NCI-H1417 treated with DMSO at 0.1 percent for 48 hours (cell line): ENCODE data around the gene LRFN3.
"Not testable (repeated sequence)": the region's sequence is repeated elsewhere in the genome, so short reads cannot be mapped to it uniquely, and the experiment has no call there.

Experiments used
- DNase-seq: peaks from one replicate; lab custom pipeline; 2025; lab: John Stamatoyannopoulos, UW

The LRFN3 gene, protein sequence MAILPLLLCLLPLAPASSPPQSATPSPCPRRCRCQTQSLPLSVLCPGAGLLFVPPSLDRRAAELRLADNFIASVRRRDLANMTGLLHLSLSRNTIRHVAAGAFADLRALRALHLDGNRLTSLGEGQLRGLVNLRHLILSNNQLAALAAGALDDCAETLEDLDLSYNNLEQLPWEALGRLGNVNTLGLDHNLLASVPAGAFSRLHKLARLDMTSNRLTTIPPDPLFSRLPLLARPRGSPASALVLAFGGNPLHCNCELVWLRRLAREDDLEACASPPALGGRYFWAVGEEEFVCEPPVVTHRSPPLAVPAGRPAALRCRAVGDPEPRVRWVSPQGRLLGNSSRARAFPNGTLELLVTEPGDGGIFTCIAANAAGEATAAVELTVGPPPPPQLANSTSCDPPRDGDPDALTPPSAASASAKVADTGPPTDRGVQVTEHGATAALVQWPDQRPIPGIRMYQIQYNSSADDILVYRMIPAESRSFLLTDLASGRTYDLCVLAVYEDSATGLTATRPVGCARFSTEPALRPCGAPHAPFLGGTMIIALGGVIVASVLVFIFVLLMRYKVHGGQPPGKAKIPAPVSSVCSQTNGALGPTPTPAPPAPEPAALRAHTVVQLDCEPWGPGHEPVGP

DNA sequence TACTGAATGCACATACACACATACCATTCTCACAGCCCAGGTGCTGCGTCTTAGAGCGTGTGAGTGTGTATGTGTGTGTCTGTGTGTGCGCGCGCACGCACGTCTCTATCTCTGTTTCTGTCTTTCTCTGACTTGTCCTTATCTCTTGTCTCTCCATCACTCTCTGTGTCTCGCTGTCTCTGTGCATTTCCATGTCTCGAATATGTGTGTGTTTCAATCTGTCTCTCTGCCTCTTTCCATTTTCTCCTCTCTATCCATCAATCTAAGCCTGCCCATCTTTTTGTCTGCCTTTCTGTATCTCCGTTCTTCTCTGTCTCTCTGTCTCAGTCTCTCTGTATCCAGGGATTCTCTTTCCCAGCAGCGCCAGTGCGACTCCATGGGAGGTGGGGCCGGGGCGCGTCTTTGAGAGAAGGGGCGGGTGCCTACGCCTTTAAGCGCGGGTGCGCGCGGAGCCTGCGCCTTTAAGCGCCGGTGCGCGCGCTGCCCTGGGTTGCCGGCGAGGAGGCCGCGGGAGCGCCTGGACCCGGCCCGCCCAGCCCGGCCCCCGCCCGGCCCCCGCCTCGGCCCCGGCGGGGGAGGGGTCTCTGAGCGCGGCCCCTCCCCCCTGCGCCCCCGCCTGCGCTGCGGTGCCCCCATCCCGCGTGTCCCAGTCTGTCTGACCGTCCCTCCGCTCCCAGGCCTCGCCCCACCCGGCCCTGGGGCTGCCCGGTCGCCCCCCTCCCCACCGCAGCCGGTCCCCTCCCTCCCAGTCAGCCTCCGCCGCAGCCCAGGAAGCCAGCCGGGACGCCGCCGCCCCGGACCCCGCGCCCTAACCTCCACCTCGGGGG is at the start of gene LRFN3:
Gene LRFN3 (plus strand): TSS at position 464 of the 827 bp plus-strand sequence. CDS start 3,052 bp downstream, outside the sequence.
- DNase-seq: no peak

DNA sequence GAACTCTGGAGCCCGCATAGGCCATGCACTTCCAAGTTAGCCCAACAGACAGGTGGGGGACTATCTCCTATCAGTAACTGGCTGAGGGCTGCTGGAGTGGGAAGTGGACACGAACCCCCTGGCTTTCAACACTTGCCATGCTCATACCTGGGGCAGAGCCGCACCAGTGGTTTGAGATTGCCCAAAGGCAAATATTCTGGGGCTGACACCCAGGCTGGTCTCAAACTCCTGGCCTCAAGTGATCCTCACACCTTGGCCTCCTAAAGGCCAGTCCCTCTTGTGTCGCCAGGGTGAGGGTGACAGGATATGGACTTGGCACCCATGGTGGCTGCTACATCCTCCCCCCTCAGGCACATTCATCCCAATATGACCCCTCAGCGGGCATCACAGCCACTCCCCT is 49.0 kb upstream of the LRFN3 start:
- no peak for DNase-seq

DNA sequence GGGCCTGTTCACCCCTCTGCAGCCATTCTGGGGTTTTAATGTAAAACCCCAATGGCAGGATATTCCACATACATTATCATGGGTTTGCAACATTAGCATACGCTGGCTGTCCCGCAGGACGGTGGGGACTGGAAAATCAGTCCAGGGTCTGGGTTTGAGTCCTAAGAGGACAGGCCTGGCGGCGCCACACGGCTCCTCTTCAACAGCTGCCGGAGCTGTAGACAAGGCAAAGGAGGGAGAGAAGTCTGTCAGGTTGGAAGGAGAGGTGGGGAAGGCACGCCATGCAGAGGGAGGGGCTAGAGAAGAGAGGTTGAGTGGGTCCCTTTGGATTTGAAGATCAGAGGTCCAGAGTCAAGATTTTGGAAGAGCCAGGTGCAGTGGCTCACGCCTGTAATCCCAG is 47.8 kb upstream of the LRFN3 start:
- DNase-seq: no peak

DNA sequence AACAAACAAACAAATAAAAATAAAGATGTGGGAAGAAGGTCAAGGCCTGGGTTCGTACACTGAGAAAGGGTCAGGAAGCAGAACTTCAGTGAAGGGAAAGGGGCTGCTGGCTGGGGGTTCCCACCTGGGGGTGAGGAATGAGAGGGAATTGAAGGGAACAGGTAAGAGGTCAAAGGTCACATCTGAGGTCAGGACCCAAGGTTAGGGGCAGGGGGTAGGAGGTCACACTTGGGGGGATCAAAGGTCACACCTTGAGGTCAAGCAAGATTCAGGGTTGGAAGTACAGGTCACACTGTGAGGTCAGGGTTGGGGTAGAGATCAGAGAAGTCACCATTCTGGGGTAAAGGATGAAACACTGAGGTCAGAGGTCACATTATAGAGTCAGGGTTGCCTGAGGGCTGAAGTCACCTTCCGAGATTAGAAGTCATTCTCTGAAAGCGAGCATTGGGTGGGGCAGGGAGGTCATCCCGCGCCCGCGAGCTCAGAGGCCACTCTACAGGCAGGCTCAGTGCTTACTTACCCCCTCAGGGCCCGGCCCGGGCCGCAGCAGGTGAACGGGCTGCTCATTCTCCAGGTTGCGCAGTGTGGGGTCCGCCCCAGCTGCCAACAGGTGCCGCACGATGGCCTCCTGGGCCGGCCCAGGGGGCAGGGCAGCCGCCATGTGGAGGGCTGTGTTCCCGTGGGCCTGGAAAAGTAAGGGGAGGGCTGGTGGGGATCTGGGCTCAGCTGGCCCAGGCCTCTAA is 46.6 kb upstream of the LRFN3 start:
- DNase-seq: no peak

DNA sequence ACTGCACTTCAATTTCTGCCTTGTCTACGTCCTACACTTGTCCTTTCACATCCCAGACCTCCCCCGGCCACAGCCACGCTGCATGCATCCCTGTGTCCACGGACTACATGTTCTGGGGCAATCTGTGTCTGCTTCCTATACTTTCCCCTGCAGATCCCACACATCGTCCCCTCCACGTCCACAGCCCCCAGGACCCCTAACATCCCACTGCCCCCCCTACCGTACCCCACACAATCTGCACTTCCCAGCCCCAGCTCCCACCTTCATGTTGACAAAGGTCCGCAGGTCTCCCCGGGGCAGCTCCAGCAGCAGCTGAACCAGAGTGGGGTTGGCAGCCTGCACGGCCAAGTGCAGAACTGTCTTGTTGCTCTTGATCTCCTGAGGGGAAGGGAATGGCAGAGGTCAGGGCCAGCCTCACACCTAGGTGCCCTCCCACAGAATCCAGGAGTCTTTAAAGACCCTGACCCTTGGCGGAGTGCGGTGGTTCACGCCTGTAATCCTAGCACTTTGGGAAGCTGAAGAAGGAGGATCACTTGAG is 46.0 kb upstream of the LRFN3 start:
- DNase-seq: no peak

DNA sequence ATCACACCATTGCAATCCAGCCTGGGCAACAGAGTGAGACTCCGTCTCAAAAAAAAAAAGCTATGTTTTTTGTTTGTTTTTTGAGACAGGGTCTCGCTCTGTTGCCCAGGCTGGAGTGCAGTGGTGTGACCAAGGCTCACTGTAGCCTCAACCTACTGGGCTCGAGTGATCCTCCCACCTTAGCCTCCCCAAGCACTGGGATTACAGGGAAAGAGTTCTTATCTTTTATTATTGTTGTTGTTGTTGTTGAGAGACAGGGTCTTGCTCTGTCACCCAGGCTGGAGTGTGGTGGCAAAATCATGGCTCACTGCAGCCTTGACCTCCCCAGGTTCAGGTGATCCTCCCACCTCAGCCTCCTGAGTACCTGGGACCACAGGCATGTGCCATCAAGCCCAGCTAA is 44.4 kb upstream of the LRFN3 start:
- not testable (repeated sequence) for DNase-seq

DNA sequence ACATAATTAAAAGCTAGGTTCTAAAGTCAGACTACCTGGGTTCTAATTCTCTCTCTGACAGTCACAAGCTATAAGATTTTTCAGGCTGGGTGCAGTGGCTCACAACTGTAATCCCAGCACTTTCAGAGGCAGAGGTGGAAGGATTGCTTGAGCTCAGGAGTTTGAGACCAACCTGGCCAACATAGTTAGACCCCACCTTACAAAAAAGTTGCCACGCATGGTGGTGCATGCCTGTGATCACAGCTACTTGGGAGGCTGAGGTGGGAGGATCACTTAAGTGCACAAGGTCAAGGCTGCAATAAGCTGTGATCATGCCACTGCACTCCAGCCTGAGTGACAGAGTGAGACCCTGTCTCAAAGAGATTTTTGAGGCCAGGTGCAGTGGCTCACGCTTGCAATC is 41.8 kb upstream of the LRFN3 start:
- DNase-seq: no peak

DNA sequence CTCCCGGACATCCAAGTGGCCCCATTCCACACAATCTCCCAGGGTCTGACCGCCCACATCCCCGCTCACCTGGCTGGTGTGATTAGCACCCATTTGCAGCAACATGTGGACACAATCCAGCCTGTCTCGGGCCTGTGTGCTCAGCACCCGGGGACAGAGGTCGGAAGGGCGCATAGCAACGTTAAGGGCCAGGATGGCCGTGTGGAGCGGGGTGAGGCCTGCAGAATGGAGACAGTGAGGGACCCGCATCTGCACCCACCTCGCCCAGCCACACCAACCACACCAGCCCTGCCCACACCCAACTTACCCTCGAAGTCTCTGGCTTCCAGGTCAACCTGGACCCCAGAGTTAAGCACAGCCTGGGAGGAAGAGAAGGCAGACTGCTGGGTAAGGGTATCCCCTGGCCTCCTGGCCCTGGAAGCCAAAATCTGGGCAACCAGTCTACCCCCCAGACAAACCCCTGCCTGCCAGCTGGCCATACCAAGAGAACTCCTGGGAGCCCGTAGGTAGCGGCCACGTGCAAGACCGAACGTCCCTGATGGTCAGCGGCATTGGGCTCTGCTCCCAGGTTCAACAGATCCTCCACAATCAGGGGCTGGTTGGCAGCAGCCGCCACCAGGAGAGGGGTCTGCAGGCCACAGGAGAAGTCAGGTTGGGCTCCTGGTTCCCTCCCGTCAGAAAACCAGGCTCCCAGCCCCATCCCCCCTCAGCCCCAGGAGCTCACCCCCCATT is 40.1 kb upstream of the LRFN3 start:
- no peak for DNase-seq

DNA sequence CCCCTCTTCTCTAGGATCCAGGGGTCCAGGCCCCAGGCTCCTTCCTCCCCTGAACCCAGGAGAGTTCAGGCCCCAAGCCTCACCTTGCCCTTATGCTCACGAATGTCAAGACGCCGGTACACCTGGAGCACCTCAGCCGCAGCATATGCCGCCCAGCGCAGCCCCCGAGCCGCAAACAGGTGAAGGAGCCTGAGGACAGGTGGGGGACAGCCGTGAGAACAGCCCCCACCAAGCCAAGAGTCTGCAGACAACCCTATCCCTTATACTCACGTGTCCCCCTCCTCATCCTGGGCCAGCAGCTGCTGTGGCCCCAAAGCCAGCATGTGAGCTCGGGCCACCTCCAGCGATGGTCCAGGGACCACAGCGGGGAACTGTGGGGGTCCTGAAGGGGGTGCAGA is 39.5 kb upstream of the LRFN3 start:
- no peak for DNase-seq

DNA sequence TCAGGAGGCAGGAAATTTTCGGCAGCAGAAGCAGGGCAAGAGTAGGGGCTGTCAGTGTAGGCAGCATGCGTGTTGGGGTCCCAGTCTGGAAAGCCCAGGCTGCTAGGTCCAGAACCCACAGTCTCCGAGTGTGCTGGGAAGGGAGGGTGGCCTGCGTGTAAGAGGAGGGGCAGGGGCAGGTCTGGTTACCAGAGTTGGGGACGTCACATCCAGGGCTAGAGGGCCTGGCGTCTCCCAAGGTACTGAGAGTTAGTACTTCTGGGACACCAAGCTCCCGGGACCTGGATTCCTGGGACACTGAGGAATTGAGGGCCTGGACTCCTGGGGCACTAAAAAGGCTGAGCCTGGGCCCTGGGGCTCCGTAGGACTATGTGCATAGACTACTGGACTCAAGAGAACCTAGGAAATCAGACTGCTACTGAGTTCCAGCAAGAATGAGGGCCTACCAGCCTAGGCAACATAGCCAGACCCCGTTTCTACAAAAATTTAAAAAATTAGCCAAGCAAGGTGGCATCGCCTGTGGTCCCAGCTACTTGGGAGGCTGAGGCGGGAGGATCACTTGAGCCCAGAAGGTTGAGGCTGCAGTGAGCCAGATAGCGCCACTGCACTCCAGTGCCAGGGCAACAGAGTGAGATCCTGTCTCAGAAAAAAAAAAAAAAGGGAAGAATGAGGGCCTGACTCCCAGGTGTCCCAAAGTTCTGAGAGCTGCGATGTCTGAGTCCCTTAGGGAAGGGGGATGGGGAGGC is 38.3 kb upstream of the LRFN3 start:
- no peak for DNase-seq

DNA sequence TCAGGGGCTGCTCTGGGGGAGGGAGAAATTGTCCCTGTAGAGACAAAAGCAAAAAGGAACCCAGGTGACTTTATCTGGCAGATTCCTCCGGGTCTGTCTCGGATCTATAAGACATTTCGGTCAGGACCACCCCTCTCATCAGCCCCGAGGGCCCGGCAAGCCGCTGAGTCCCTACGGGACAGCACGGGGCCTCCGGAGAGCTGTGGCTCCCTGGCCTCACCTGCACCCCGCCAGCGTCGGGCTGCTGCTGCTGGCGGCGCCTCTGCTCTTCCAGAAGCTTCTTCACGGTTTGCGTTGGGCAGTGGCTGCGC is 37.7 kb upstream of the LRFN3 start:
- no peak for DNase-seq

DNA sequence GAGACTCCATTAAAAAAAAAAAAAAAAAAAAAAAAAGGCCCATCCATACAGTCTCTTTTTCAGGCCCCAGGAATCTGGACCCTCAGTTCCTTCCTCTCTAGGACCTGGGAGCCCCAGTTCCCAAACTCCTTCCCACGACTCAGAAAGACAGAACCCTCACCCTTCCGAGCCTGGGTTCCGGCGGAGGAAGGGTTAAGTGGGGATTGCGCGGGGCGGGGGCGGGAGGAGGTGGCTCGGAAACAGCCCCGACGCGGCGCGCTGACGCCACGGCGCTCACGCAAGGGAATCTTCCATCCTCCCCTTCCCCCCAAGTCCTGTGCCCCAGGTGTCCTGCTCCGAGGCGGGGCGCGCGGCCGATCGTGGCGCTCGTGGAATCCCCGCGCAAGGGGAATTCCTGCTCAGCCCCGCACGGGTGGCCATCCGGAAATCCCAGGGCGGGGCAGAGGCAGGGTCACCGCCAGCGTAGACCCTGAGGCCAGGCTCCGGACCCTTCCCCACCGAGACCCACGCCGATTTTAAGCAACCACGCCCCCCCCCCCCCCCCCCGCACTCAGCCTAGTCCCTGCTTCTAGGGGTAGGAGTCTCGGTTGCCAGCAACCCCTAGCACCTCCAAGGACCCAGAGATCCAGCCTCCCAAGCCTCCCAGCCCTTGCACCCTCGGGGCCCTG is 36.5 kb upstream of the LRFN3 start:
- DNase-seq: no peak

DNA sequence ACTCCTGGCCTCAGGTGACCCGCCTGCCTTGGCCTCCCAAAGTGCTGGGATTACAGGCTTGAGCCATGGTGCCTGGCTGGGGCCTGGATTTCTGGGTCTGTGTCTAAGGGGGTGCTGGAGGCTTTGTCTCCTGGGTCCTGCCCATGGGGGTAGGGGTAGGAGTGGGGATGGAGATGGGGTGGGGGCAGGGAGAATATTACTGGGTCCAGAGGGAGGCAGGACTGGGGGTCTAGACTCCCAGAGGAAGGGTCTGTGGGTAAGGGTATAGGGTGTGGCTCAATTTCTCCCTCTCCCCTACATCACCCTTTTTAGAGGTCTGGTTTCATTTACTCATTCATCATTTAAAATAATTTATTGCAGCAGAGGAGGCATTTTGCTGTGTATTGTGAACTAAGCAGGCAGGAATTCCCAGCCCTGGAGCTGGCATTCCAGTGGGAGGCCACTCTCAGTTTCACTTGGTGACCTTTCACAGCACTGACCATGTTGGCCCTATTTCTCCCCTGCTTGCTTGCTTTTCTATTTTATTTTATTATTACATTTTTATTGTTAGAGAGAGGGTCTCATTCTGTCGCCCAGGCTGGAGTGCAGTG is 35.0 kb upstream of the LRFN3 start:
- no peak for DNase-seq

DNA sequence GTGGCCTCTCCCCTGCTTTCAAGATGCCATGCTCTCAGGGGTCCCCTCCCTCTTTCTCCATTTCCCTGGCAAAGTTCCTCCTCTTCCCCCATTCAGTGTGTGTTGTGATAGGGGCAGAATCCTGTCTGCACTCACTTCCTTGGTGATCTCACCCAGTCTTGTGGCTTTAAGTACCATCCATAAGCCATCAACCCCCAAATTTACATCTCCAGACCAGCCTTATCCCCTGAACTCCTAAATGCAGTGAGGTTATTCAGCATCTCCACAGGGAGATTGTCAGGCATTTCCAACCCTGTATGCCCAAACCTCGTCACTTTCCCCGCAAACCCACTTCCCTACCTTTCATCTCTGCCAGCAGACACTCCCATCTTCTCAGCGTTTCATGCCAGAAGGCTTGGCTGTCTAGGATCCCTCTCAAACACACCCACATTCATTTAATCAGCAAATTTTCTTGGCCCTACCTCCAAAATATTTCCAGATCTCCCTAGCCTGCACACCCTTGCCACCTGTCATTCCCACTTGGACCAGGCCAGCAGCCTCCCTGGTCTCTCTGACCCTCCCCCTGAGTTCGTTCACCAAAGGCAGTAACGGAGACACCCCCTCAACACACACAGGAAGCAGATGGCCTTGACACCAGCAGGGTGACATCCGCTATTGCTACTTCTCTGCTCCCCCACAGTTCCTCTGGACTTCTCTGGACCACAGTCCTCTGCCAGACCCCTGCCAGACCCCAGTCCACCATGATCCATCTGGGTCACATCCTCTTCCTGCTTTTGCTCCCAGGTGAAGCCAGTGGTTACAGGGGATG is 34.1 kb upstream of the LRFN3 start, which contains the start of gene HCST:
Gene HCST (plus strand): TSS at position 676 of the 808 bp plus-strand sequence. CDS start 65 bp downstream, at position 741.
- no peak for DNase-seq

DNA sequence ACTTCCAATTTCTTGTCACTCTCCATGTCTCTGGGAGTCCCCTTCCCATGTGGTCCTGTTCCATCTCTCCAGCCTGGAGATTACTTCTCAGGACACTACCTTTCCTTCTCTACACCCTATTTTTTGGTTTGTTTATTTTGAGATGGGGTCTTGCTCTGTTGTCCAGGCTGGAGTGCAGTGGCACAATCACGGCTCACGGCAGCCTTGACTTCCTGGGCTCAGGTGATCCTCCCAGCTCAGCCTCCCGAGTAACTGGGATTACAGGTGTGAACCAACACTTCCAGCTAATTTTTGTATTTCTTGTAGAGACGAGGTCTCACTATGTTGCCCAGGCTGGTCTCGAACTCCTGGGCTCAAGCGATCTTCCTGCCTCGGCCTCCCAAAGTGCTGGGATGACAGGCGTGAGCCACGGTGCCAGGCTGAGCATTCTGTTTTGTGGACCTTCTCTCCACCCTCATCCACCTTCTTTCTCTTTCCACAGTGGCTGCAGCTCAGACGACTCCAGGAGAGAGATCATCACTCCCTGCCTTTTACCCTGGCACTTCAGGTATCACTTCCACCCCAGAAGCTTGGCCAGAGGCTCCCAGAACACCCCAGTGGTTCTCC is 33.2 kb upstream of the LRFN3 start:
- DNase-seq: no peak

DNA sequence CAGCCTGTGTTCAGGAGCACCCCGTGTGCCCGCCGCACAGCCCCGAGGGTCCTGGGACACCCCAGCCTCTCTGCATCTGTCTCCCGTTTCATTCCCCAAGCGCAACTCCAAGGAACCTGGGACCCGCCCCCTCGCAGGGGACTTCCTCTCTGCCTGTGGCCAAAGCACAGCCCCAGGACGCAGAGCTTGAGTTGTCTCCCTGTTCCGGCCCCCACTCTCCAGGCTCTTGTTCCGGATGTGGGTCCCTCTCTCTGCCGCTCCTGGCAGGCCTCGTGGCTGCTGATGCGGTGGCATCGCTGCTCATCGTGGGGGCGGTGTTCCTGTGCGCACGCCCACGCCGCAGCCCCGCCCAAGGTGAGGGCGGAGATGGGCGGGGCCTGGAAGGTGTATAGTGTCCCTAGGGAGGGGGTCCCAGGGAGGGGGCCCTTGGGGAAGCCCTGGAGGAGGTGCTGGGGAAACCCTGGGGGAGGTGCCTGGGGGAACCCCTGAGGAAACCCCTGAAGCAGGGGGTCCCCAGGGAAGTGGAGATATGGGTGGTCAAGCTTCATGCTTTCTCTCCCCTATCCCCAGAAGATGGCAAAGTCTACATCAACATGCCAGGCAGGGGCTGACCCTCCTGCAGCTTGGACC is 32.5 kb upstream of the LRFN3 start:
- DNase-seq: no peak

DNA sequence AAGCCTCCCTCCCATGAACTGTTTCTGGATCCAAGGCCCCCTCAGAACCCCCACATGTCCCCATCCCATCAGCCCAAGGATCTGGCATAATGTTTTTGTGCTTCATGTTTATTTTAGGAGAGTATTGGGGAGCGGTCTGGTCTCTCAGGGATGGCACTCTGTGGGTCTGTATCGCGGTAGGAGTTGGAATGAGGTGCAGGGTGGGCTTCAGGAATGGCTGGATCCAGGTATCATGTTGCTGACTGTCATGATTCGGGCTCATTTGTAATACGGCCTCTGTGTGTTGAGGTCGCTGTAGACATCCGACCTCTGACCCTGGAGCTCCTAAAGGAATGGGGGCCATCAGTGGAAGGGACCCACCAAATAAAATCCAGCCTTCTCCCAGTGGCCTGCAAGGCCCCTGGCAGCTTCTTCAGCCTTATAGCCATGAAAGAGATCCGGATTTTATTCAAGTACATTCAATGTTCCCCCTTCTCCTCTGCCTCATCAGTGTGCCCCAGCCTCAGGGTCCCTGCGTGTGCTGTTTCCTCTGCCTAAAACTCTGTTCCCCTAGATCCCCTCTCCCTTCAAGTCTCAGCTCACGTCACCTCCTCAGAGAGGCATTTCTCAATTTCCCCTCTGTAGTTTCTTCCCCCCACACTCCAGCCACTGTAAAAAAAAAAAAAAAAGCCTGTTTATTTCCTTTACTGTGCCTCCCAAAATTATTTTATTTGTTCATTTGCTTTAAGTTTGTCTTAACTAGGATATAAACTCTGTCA is 31.7 kb upstream of the LRFN3 start:
- no peak for DNase-seq
